MCF 10A (cell line): ENCODE measurements around the gene PRPF8. TPM values are rescaled to one million over a fixed set of nuclear protein-coding genes. Genes with fewer than 3 reads are reported as not detected.

Experiments used
- BruUV-seq: library from RNA; stranded (reverse); fragments of 400-500 nt; replicated peaks from 2 replicates; lab custom pipeline; 2021; lab: Mats Ljungman, UMichigan
- CTCF ChIA-PET: fragments of 300-600 bp; sonication (Branson Sonifier 250); formaldehyde crosslinking; extraction: SDS; loops from one replicate; lab custom pipeline; 2021; ENCODE audit warnings: antibody characterized with exemption, inconsistent platforms; lab: Yijun Ruan, JAX
- POLR2A ChIA-PET: fragments of 300-600, 350-650 bp; sonication (Branson Sonifier 250); formaldehyde crosslinking; extraction: SDS; loops from one replicate; lab custom pipeline; 2020; ENCODE audit warnings: antibody characterized with exemption, inconsistent platforms; lab: Yijun Ruan, JAX
- DNase-seq: peaks from one replicate; pipeline ENCODE4 v3.0.0-alpha.2; 2018; ENCODE audit not compliant: unreplicated experiment
- H3K27ac Mint-ChIP-seq: one replicate; pipeline ENCODE4 v1.8.0; 2022; ENCODE audit warnings: mild to moderate bottlenecking, low read depth, mixed read lengths; ENCODE audit not compliant: unreplicated experiment
- H3K27me3 Mint-ChIP-seq: one replicate; pipeline ENCODE4 v1.8.0; 2022; ENCODE audit warnings: mixed read lengths; ENCODE audit not compliant: insufficient read depth, unreplicated experiment
- H3K36me3 Mint-ChIP-seq: one replicate; pipeline ENCODE4 v1.8.0; 2022; ENCODE audit warnings: mild to moderate bottlenecking, moderate library complexity, mixed read lengths; ENCODE audit not compliant: insufficient read depth, unreplicated experiment
- H3K4me1 Mint-ChIP-seq: one replicate; pipeline ENCODE4 v1.8.0; 2022; ENCODE audit warnings: mixed read lengths; ENCODE audit not compliant: insufficient read depth, unreplicated experiment
- H3K4me3 Mint-ChIP-seq: one replicate; pipeline ENCODE4 v1.8.0; 2022; ENCODE audit warnings: mild to moderate bottlenecking, moderate library complexity, mixed read lengths; ENCODE audit not compliant: unreplicated experiment
- H3K9me3 Mint-ChIP-seq: one replicate; pipeline ENCODE4 v1.8.0; 2022; ENCODE audit warnings: mixed read lengths; ENCODE audit not compliant: unreplicated experiment
- CTCF ChIP-seq: fragments of 200-600 bp; IDR thresholded peaks from one replicate; pipeline ENCODE4 v1.8.0; 2022; ENCODE audit warnings: antibody characterized with exemption, mild to moderate bottlenecking; ENCODE audit not compliant: unreplicated experiment
- intact Hi-C: fragments of 100-400 bp; cut with micrococcal nuclease; formaldehyde crosslinking; loops from 2 replicates; pipeline ENCODE4 v1.14.1; 2022
- total RNA-seq: library from RNA; stranded (reverse); gene quantifications from 2 replicates; pipeline ENCODE4 v1.2.3, GENCODE V29; 2022

PRPF8 gene
- total RNA-seq, 1 experiment from 2014 or later: 261 TPM

- Mint-ChIP-seq H3K36me3 (peaks cover 39% of the 10 kb centered on the region), H3K9me3 (no peaks in the 10 kb centered on the region), H3K27me3 (no peaks in the 10 kb centered on the region), H3K4me3 (no peak overlapping the region), H3K4me1 (peaks cover 27% of the 10 kb centered on the region), H3K27ac (no peak overlapping the region)
- POLR2A ChIA-PET: interaction anchor here (0.6 to 5.2 kb wide), 5 partner anchors 7 to 178 kb away, joined by 3 to 26 read pairs (median 3); no protein-coding TSS in a partner anchor
- CTCF ChIA-PET: interaction anchor here (0.9 to 5.2 kb wide), 2 partner anchors 56 kb away, joined by 3 to 23 read pairs; no protein-coding TSS in a partner anchor
- intact Hi-C loops: no loop called here
- no TSS peak for BruUV-seq
- TF ChIP-seq CTCF: no peak
- no peak for DNase-seq
Measured at GRCh38 chr17:1727876-1728630, 43.4 kb upstream of the PRPF8 start.

GRCh38 chr17:1727258-1727789 lies 42.7 kb upstream of the PRPF8 start:
- intact Hi-C loops: no loop called here
- Mint-ChIP-seq H3K27ac (no peak overlapping the region), H3K4me1 (peaks cover 27% of the 10 kb centered on the region), H3K36me3 (peaks cover 32% of the 10 kb centered on the region), H3K27me3 (no peaks in the 10 kb centered on the region), H3K4me3 (no peak overlapping the region), H3K9me3 (no peaks in the 10 kb centered on the region)
- BruUV-seq: no TSS peak
- no peak for DNase-seq
- TF ChIP-seq CTCF: no peak
- ChIA-PET CTCF (interaction anchor here (0.8 to 1.2 kb wide), 4 partner anchors 10 to 58 kb away, joined by 3 read pairs; no protein-coding TSS in a partner anchor), POLR2A (interaction anchor here (0.7 kb wide), 1 partner anchor 178 kb away, joined by 3 read pairs; no protein-coding TSS in a partner anchor)

- intact Hi-C loops: no loop called here
- ChIA-PET CTCF (interaction anchor here (0.8 to 1.2 kb wide), 4 partner anchors 9 to 57 kb away, joined by 3 read pairs; no protein-coding TSS in a partner anchor), POLR2A (interaction anchor here (0.7 kb wide), 1 partner anchor 177 kb away, joined by 3 read pairs; no protein-coding TSS in a partner anchor)
- DNase-seq: no peak
- Mint-ChIP-seq H3K27ac (no peak overlapping the region), H3K36me3 (peaks cover 29% of the 10 kb centered on the region), H3K4me3 (peak overlapping the region; percentile 65), H3K27me3 (no peaks in the 10 kb centered on the region), H3K9me3 (no peaks in the 10 kb centered on the region), H3K4me1 (peaks cover 27% of the 10 kb centered on the region)
- no TSS peak for BruUV-seq
- TF ChIP-seq CTCF: no peak
Measured at GRCh38 chr17:1726626-1727257, 42.1 kb upstream of the PRPF8 start.
